WTC11 (cell line): ENCODE data around the gene TCF12. TPM values are rescaled to one million over a fixed set of nuclear protein-coding genes. Genes with fewer than 3 reads are reported as not detected.

Source experiments
- ATAC-seq: fragments of 200-7000 bp; cut with Tn5 transposase; 2 replicates; pipeline ENCODE4 v1.10.0; 2021; ENCODE audit warnings: mild to moderate bottlenecking, moderate library complexity
- CTCF ChIA-PET: fragments of 300-600 bp; sonication (Branson Sonifier 250); formaldehyde crosslinking; loops from one replicate; lab custom pipeline; 2021; ENCODE audit warnings: antibody characterized with exemption; lab: Charles Lee
- POLR2A ChIA-PET: fragments of 350-600 bp; sonication (Branson Sonifier 250); formaldehyde crosslinking; loops from one replicate; lab custom pipeline; 2021; ENCODE audit warnings: antibody characterized with exemption; lab: Charles Lee
- DNase-seq: peaks from one replicate; pipeline ENCODE4 v3.0.0; 2021; ENCODE audit warnings: low spot score
- H3K27ac Mint-ChIP-seq: 2 replicates; pipeline ENCODE4 v1.8.0; 2021; ENCODE audit warnings: mixed read lengths
- H3K27me3 Mint-ChIP-seq: 2 replicates; pipeline ENCODE4 v1.8.0; 2021; ENCODE audit warnings: low read depth, mild to moderate bottlenecking, moderate library complexity, mixed read lengths
- H3K36me3 Mint-ChIP-seq: 2 replicates; pipeline ENCODE4 v1.8.0; 2021; ENCODE audit warnings: mixed read lengths
- H3K4me1 Mint-ChIP-seq: 2 replicates; pipeline ENCODE4 v1.8.0; 2022; ENCODE audit warnings: mixed read lengths
- H3K4me3 Mint-ChIP-seq: 2 replicates; pipeline ENCODE4 v1.8.0; 2021; ENCODE audit warnings: mild to moderate bottlenecking, moderate library complexity, mixed read lengths
- H3K9me3 Mint-ChIP-seq: 2 replicates; pipeline ENCODE4 v1.8.0; 2021; ENCODE audit warnings: mixed read lengths
- CREB1 ChIP-seq: sonication (generic); formaldehyde crosslinking; IDR thresholded peaks from 2 replicates; pipeline ENCODE4 v1.8.0; 2023; ENCODE audit warnings: mild to moderate bottlenecking, missing genetic modification reagents
- ELF4 ChIP-seq: sonication (generic); formaldehyde crosslinking; IDR thresholded peaks from 2 replicates; pipeline ENCODE4 v1.8.1; 2022; ENCODE audit warnings: low read depth, mild to moderate bottlenecking, moderate library complexity, missing genetic modification reagents
- EMX1 ChIP-seq: fragments of 250-450 bp; sonication (Bioruptor Pico); IDR thresholded peaks from 2 replicates; pipeline ENCODE4 v1.8.0; 2021; ENCODE audit warnings: mild to moderate bottlenecking
- GRHL2 ChIP-seq: fragments of 250-450 bp; sonication (Bioruptor Pico); IDR thresholded peaks from 2 replicates; pipeline ENCODE4 v1.8.0; 2022; ENCODE audit warnings: mild to moderate bottlenecking, moderate library complexity; ENCODE audit not compliant: insufficient replicate concordance, severe bottlenecking
- JAZF1 ChIP-seq: fragments of 250-450 bp; sonication (Bioruptor Pico); IDR thresholded peaks from 2 replicates; pipeline ENCODE4 v1.9.0; 2021; ENCODE audit warnings: moderate library complexity, mild to moderate bottlenecking, inconsistent platforms
- NFYB ChIP-seq: sonication (generic); formaldehyde crosslinking; conservative IDR thresholded peaks from 2 replicates; pipeline ENCODE4 v1.8.0; 2022; ENCODE audit warnings: low read depth, missing genetic modification reagents
- RELA ChIP-seq: sonication (generic); formaldehyde crosslinking; IDR thresholded peaks from 2 replicates; pipeline ENCODE4 v1.8.1; 2022; ENCODE audit warnings: missing genetic modification reagents, mild to moderate bottlenecking, borderline replicate concordance
- SMAD4 ChIP-seq: sonication (generic); formaldehyde crosslinking; IDR thresholded peaks from 2 replicates; pipeline ENCODE4 v1.8.0; 2022; ENCODE audit warnings: mild to moderate bottlenecking, missing genetic modification reagents
- TEAD4 ChIP-seq: sonication (generic); formaldehyde crosslinking; IDR thresholded peaks from 2 replicates; pipeline ENCODE4 v1.8.0; 2022; ENCODE audit warnings: mild to moderate bottlenecking, missing genetic modification reagents
- TP53 ChIP-seq: sonication (generic); formaldehyde crosslinking; IDR thresholded peaks from 2 replicates; pipeline ENCODE4 v1.8.1; 2023; ENCODE audit warnings: mild to moderate bottlenecking, missing genetic modification reagents
- ZNF121 ChIP-seq: sonication (generic); formaldehyde crosslinking; IDR thresholded peaks from 2 replicates; pipeline ENCODE4 v1.8.0; 2023; ENCODE audit warnings: missing genetic modification reagents
- ZNF138 ChIP-seq: sonication (generic); formaldehyde crosslinking; conservative IDR thresholded peaks from 2 replicates; pipeline ENCODE4 v1.8.1; 2022; ENCODE audit warnings: mild to moderate bottlenecking, moderate library complexity, missing genetic modification reagents
- total RNA-seq: library from RNA; stranded (reverse); gene quantifications from 3 replicates; pipeline ENCODE4 v1.2.3, GENCODE V29; 2021
- TF ChIP-seq, protein P1 (sequence below): fragments of 250-450 bp; sonication (Bioruptor Pico); conservative IDR thresholded peaks from 2 replicates; pipeline ENCODE4 v1.9.0; 2021; ENCODE audit warnings: mild to moderate bottlenecking
- TF ChIP-seq, protein P2 (sequence below): sonication (generic); formaldehyde crosslinking; IDR thresholded peaks from 2 replicates; pipeline ENCODE4 v1.8.1; 2023; ENCODE audit warnings: mild to moderate bottlenecking, moderate library complexity, missing genetic modification reagents

The TCF12 gene
- total RNA-seq, 1 experiment from 2014 or later = 73.2 TPM

DNA sequence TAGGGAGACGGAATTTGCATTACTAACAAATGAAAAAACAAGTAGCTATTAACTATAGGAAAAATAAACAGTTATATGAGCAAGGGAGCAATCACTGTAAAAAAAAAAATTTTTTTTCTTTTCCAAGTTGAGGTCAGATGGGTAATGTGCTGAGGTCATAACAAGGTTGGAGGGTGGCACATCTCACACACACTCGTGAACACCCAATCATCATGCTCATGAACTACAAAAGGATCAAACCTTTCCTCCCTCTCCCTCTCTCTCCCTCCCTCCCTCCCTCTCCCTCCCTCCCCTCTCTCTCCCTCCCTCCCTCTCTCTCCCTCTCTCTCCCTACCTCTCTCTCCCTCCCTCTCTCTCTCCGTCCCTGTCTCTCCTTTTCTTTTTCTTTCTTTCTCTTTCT lies 360.0 kb downstream of the TCF12 start (continued):
- no peak for TF ChIP-seq ZNF121
- TF ChIP-seq, protein P1, sequence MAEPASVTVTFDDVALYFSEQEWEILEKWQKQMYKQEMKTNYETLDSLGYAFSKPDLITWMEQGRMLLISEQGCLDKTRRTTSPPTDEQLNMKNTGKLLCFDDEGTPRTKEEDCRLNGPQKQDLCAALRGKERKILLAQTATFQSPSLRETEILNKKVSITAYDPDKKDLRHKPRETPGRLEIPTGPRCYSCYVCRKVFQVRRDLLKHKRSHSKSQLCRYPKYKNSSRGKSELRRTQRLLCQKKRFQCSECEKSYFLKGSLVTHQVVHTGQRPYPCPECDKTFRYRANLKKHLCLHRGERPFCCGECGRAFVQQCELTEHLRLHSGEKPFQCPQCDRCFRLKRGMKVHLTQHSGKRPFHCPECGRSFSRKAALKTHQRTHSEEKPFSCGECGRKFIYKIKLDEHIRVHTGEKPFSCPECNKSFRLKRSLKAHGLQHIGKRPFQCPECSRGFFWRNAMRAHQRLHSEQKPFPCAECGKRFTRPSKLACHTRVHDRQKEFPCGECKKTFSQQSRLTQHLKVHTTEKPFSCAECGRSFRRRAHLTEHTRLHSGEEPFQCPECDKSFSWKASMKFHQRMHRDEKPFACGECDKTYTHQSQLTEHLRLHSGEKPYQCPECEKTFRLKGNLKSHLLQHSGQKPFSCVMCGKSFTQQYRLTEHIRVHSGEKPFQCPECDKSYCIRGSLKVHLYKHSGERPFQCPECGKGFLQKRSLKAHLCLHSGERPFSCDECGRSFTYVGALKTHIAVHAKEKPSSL (CRISPR knock-in tag) = no peak
- no peak for TF ChIP-seq ELF4 (CRISPR knock-in tag)
- TF ChIP-seq TP53 = no peak
- TF ChIP-seq JAZF1 (CRISPR knock-in tag) = no peak
- TF ChIP-seq NFYB (CRISPR knock-in tag) = no peak
- TF ChIP-seq CREB1 (CRISPR knock-in tag) = no peak

DNA sequence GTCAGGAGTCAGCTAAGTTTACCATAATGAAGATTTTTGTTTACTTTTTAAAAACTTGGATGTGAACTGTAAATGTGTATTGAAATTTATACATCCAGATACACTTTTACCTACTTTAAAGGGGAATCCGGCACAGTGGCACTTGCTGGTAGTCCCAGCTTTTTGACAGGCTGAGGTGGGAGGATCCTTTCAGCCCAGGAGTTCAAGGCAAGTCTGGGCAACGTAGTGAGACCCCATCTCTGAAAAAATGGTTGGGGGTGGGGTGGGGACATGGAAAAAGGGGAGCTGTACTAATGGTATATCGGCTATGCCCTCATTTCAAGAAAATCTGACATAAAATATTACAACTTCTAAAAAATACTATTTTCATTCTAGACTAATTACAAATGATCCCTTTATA lies 362.0 kb downstream of the TCF12 start:
- TF ChIP-seq ZNF121 (peak; percentile 91), SMAD4 (CRISPR knock-in tag) (no peak)
- ChIA-PET CTCF (interaction anchor here (0.7 to 1.4 kb wide), 2 partner anchors 26 to 67 kb away, joined by 5 to 6 read pairs; no protein-coding TSS in a partner anchor), POLR2A (no interaction called here)
- DNase-seq = no peak
- Mint-ChIP-seq H3K27me3 (no peaks in the 10 kb centered on the region), H3K4me1 (peaks cover 35% of the 10 kb centered on the region), H3K4me3 (no peak overlapping the region), H3K27ac (no peak overlapping the region), H3K9me3 (no peaks in the 10 kb centered on the region), H3K36me3 (peaks cover 25% of the 10 kb centered on the region)
- no peak for ATAC-seq

DNA sequence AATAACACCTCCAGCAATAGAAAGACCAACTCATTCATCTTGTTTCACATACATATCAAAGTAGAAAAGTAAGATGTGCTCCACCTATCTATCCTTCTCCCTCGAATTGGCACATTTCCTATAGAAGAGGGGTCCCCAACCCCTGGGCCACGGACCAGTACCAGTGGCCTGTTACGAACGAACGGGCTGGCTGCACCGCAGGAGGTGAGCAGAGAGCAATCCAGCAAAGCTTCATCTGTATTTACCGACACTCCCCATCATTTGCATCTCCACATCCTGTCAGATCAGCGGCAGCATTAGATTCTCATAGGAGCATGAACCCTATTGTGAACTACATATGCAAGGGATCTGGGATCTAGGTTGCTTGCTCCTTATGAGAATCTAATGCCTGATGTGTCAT lies 362.9 kb downstream of the TCF12 start:
- no peaks in the 10 kb centered on the region for H3K27me3 Mint-ChIP-seq
- DNase-seq (peak; percentile 42), ATAC-seq (peak; percentile 80)
- peak overlapping the region; percentile 30; the same call in 1 of the 2 replicates for H3K27ac Mint-ChIP-seq
- peak overlapping the region; percentile 30; the same call in 1 of the 2 replicates for H3K4me3 Mint-ChIP-seq
- TF ChIP-seq GRHL2 (CRISPR knock-in tag) (no peak), RELA (CRISPR knock-in tag) (no peak), NFYB (CRISPR knock-in tag) (no peak), EMX1 (no peak), TEAD4 (no peak)
- TF ChIP-seq, protein P2, sequence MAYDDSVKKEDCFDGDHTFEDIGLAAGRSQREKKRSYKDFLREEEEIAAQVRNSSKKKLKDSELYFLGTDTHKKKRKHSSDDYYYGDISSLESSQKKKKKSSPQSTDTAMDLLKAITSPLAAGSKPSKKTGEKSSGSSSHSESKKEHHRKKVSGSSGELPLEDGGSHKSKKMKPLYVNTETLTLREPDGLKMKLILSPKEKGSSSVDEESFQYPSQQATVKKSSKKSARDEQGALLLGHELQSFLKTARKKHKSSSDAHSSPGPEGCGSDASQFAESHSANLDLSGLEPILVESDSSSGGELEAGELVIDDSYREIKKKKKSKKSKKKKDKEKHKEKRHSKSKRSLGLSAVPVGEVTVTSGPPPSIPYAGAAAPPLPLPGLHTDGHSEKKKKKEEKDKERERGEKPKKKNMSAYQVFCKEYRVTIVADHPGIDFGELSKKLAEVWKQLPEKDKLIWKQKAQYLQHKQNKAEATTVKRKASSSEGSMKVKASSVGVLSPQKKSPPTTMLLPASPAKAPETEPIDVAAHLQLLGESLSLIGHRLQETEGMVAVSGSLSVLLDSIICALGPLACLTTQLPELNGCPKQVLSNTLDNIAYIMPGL = no peak
- CTCF ChIA-PET = interaction anchor here (0.7 to 1.4 kb wide), 3 partner anchors 15 to 279 kb away, joined by 3 to 5 read pairs (median 4); no protein-coding TSS in a partner anchor
- no peaks in the 10 kb centered on the region for H3K9me3 Mint-ChIP-seq
- peaks cover 43% of the 10 kb centered on the region for H3K4me1 Mint-ChIP-seq
- H3K36me3 Mint-ChIP-seq = peaks cover 22% of the 10 kb centered on the region
- POLR2A ChIA-PET = interaction anchor here (0.6 kb wide), 1 partner anchor 9 kb away, joined by 3 read pairs; no protein-coding TSS in a partner anchor

DNA sequence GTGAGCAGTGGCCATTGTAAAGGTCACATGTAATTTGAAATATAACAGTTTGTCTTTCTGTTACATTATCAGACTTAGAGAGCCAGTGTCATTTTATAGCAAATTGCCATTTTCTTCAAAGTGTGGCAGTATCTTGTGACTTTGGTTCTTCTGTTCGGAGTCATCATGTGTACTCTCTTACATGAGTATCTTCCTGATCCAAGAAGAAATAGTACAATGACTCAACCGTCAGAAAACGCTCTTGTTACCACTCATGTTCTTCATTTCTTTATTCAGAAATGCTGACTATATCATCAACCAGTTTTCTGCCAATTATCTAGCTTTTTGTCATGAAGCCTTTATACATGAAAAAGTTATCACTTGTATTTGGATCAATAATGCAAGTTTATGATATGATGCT lies 364.2 kb downstream of the TCF12 start:
- Mint-ChIP-seq H3K27ac (no peak overlapping the region), H3K27me3 (no peaks in the 10 kb centered on the region), H3K4me1 (peaks cover 49% of the 10 kb centered on the region), H3K36me3 (peaks cover 25% of the 10 kb centered on the region), H3K4me3 (no peak overlapping the region), H3K9me3 (no peaks in the 10 kb centered on the region)
- ATAC-seq (no peak), DNase-seq (no peak)
- CTCF ChIA-PET = no interaction called here
- no peak for TF ChIP-seq ZNF138 (CRISPR knock-in tag)
- POLR2A ChIA-PET = no interaction called here
